Bone marrow (tissue), 2 donors: Measurements from ENCODE around the gene FAM83F.

Source experiments
- DNase-seq, 2 donors: peaks; one replicate each; lab custom pipeline; 2025; lab: John Stamatoyannopoulos, UW

The FAM83F gene

GRCh38 chr22:39994041-39994565 lies 651 bp upstream of the FAM83F start:
- DNase-seq, result no peak

- no peak for DNase-seq
Measured at GRCh38 chr22:39995393-39996252, 869 bp downstream of the FAM83F start.

- no peak for DNase-seq
Measured at GRCh38 chr22:39996732-39997131, 2.0 kb downstream of the FAM83F start.

GRCh38 chr22:39997421-39997820 lies 2.7 kb downstream of the FAM83F start:
- no peak for DNase-seq

GRCh38 chr22:39997939-39998726 lies 3.4 kb downstream of the FAM83F start:
- no peak for DNase-seq

- peak in 1 of 2 donors; percentile 25 for DNase-seq
Measured at GRCh38 chr22:39999144-39999757, 4.5 kb downstream of the FAM83F start.

GRCh38 chr22:40000171-40000570 lies 5.4 kb downstream of the FAM83F start:
- no peak for DNase-seq

- DNase-seq, result no peak
Measured at GRCh38 chr22:40001106-40001505, 6.4 kb downstream of the FAM83F start.

- no peak for DNase-seq
Measured at GRCh38 chr22:40001800-40002577, 7.2 kb downstream of the FAM83F start.

- no peak for DNase-seq
Measured at GRCh38 chr22:40002935-40003715, 8.4 kb downstream of the FAM83F start.

GRCh38 chr22:40004836-40005235 lies 10.1 kb downstream of the FAM83F start:
- DNase-seq, result no peak

GRCh38 chr22:40006641-40007040 lies 11.9 kb downstream of the FAM83F start:
- no peak for DNase-seq

GRCh38 chr22:40007853-40008710 lies 13.3 kb downstream of the FAM83F start:
- DNase-seq, result peak in 1 of 2 donors; percentile 21

- DNase-seq, result no peak
Measured at GRCh38 chr22:40008726-40009291, 14.1 kb downstream of the FAM83F start.

- DNase-seq, result no peak
Measured at GRCh38 chr22:40009292-40009774, 14.6 kb downstream of the FAM83F start.

- no peak for DNase-seq
Measured at GRCh38 chr22:40009951-40010671, 15.4 kb downstream of the FAM83F start.

- no peak for DNase-seq
Measured at GRCh38 chr22:40010746-40011145, 16.0 kb downstream of the FAM83F start.

GRCh38 chr22:40014667-40015248 lies 20.0 kb downstream of the FAM83F start:
- no peak for DNase-seq
